HFFc6 (cell line): ENCODE measurements around the gene RNF152. TPM values are rescaled to one million over a fixed set of nuclear protein-coding genes. Genes with fewer than 3 reads are reported as not detected.
A peak's percentile ranks its signal among the peaks of the same experiment; 100 is the strongest.

Experiments
- DNase-seq: peaks from one replicate; pipeline ENCODE4 v3.0.0-alpha.2; 2018
- H3K27ac Mint-ChIP-seq: 2 replicates; pipeline ENCODE4 v1.8.0; 2020; ENCODE audit warnings: mild to moderate bottlenecking, mixed read lengths
- H3K27me3 Mint-ChIP-seq: 2 replicates; pipeline ENCODE4 v1.8.0; 2021; ENCODE audit warnings: mild to moderate bottlenecking, moderate library complexity, mixed read lengths; ENCODE audit not compliant: insufficient read depth
- H3K36me3 Mint-ChIP-seq: 2 replicates; pipeline ENCODE4 v1.8.0; 2021; ENCODE audit warnings: low read depth, mixed read lengths
- H3K4me1 Mint-ChIP-seq: 2 replicates; pipeline ENCODE4 v1.8.0; 2020; ENCODE audit warnings: low read depth, mixed read lengths
- H3K4me3 Mint-ChIP-seq: 2 replicates; pipeline ENCODE4 v1.8.0; 2020; ENCODE audit warnings: mild to moderate bottlenecking, moderate library complexity, mixed read lengths
- H3K9me3 Mint-ChIP-seq: 2 replicates; pipeline ENCODE4 v1.8.0; 2020; ENCODE audit warnings: mild to moderate bottlenecking, mixed read lengths
- total RNA-seq, 6 experiments: library from RNA; stranded (reverse); fragmentation: NEBNext Ultra II Directional; extraction: Animal tissue kit (Norgen Biotek cat#: 25700); gene quantifications; 2 replicates in 1 of 6; 3 replicates in 5 of 6; pipeline ENCODE4 v1.2.3, GENCODE V29; 2021
- TF ChIP-seq, protein P1 (sequence below): fragments of 200-600 bp; sonication (generic); IDR thresholded peaks from 2 replicates; pipeline ENCODE4 v1.5.0; 2021; ENCODE audit warnings: antibody characterized with exemption, mild to moderate bottlenecking

Gene RNF152
- total RNA-seq, 6 experiments from 2014 or later: 44.3 to 68.4 (median 50.2) TPM

GRCh38 chr18:61847164-61847791 is 45.5 kb downstream of the RNF152 start:
- peaks cover 52% of the 10 kb centered on the region for H3K4me1 Mint-ChIP-seq
- H3K4me3 Mint-ChIP-seq: no peak overlapping the region
- DNase-seq: no peak
- peaks cover 38% of the 10 kb centered on the region for H3K36me3 Mint-ChIP-seq
- H3K27ac Mint-ChIP-seq: no peak overlapping the region
- no peaks in the 10 kb centered on the region for H3K9me3 Mint-ChIP-seq
- TF ChIP-seq, protein P1, sequence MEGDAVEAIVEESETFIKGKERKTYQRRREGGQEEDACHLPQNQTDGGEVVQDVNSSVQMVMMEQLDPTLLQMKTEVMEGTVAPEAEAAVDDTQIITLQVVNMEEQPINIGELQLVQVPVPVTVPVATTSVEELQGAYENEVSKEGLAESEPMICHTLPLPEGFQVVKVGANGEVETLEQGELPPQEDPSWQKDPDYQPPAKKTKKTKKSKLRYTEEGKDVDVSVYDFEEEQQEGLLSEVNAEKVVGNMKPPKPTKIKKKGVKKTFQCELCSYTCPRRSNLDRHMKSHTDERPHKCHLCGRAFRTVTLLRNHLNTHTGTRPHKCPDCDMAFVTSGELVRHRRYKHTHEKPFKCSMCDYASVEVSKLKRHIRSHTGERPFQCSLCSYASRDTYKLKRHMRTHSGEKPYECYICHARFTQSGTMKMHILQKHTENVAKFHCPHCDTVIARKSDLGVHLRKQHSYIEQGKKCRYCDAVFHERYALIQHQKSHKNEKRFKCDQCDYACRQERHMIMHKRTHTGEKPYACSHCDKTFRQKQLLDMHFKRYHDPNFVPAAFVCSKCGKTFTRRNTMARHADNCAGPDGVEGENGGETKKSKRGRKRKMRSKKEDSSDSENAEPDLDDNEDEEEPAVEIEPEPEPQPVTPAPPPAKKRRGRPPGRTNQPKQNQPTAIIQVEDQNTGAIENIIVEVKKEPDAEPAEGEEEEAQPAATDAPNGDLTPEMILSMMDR: no peak
- no peaks in the 10 kb centered on the region; the same call in 1 of the 2 replicates for H3K27me3 Mint-ChIP-seq

DNA sequence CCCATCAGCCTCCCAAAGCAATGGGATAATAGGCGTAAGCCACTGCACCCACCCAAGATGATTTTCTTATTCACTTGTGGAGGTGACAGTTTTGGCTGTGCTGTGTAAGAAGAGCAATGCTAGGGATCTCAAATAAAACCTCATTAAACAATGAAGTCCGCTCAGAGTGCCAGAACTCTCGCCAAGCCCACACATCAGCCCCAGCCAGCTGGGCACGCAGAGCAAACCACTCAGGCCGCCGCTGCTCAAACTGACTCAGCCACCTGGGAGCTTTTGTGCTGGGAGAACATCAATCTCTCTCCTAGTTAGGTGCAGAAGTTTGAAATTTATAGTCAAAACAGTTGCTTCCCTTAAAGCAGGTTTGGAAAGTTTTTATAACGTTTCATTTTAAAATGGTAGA is 47.6 kb downstream of the RNF152 start:
- Mint-ChIP-seq H3K4me1 (peaks cover 47% of the 10 kb centered on the region), H3K36me3 (peaks cover 46% of the 10 kb centered on the region)
- DNase-seq: no peak

DNA sequence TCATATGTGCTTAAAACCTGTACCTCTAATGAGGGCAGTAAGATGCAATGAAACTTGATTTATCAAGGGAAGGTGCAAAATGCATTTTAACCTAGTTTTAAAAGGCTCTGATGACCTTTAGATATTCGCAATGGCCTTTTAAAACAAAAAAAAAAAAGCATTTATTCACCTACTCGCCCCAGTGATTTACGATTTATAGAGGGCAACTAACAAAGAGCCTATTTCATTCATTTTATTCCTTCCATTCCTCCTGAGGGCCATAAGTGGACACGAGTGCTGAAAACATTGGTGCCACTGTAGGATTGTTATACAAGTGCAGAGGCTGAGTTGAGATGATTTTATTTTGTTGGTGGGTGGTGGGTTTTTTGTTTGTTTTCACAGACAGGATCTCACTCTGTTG is 48.1 kb downstream of the RNF152 start:
- Mint-ChIP-seq H3K9me3 (no peaks in the 10 kb centered on the region), H3K27ac (no peak overlapping the region), H3K4me1 (peaks cover 45% of the 10 kb centered on the region), H3K27me3 (no peaks in the 10 kb centered on the region; the same call in 1 of the 2 replicates), H3K4me3 (no peak overlapping the region), H3K36me3 (peaks cover 46% of the 10 kb centered on the region)
- no peak for DNase-seq
- TF ChIP-seq, protein P1: no peak

More for the DNA sequence above, 47.6 kb downstream of the RNF152 start:
- no peak overlapping the region for H3K27ac Mint-ChIP-seq
- no peaks in the 10 kb centered on the region for H3K9me3 Mint-ChIP-seq
- no peaks in the 10 kb centered on the region; the same call in 1 of the 2 replicates for H3K27me3 Mint-ChIP-seq
- TF ChIP-seq, protein P1: no peak
- H3K4me3 Mint-ChIP-seq: no peak overlapping the region

DNA sequence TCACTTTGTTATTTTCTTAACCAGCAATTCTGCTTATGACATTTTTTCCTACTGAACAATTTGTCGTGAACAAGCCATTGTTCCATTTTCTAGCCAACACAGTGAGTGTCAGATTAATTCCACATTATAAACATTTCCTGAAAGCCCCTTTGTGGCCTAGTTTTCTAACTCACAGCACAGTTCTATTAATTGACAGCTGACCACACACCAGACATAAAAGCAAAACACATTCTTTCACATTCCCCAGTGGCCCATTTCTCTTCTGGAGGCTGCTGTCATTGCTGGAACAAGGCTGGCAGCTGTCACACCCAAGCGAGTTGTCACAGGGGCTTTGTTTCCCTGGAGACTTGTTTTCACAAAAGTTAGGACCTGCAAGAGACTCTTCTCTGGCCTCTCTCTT is 50.7 kb downstream of the RNF152 start:
- Mint-ChIP-seq H3K36me3 (peaks cover 57% of the 10 kb centered on the region), H3K4me3 (no peak overlapping the region)

GRCh38 chr18:61841706-61842105 is 51.1 kb downstream of the RNF152 start:
- Mint-ChIP-seq H3K4me3 (no peak overlapping the region), H3K27me3 (no peaks in the 10 kb centered on the region; the same call in 1 of the 2 replicates), H3K36me3 (peaks cover 57% of the 10 kb centered on the region), H3K4me1 (peaks cover 49% of the 10 kb centered on the region), H3K27ac (no peak overlapping the region), H3K9me3 (no peaks in the 10 kb centered on the region)
- TF ChIP-seq, protein P1: no peak
- no peak for DNase-seq

More for the DNA sequence above, 50.7 kb downstream of the RNF152 start:
- peak overlapping the region; percentile 15; the same call in 1 of the 2 replicates for H3K27ac Mint-ChIP-seq
- H3K27me3 Mint-ChIP-seq: no peaks in the 10 kb centered on the region; the same call in 1 of the 2 replicates
- TF ChIP-seq, protein P1: no peak
- no peaks in the 10 kb centered on the region for H3K9me3 Mint-ChIP-seq
- no peak for DNase-seq
- H3K4me1 Mint-ChIP-seq: peaks cover 50% of the 10 kb centered on the region
